HepG2 (cell line): Measurements from ENCODE around the gene POLR1G. TPM values are rescaled to one million over a fixed set of nuclear protein-coding genes. Genes with fewer than 3 reads are reported as not detected.
A peak's percentile ranks its signal among the peaks of the same experiment; 100 is the strongest.

Experiments used
- ATF1 ChIP-seq: IDR thresholded peaks from 2 replicates; pipeline ENCODE4 v1.6.1; 2016; ENCODE audit warnings: mild to moderate bottlenecking, control low read depth
- DNMT3B ChIP-seq: conservative IDR thresholded peaks from 2 replicates; pipeline ENCODE4 v1.6.1; 2016; ENCODE audit warnings: missing biosample characterization, control low read depth
- ELK4 ChIP-seq: sonication (generic); formaldehyde crosslinking; IDR thresholded peaks from 2 replicates; pipeline ENCODE4 v1.9.0; 2021; ENCODE audit warnings: missing genetic modification reagents, borderline replicate concordance
- FOXJ3 ChIP-seq: sonication (generic); formaldehyde crosslinking; IDR thresholded peaks from 2 replicates; pipeline ENCODE4 v1.4.0; 2020; ENCODE audit warnings: missing genetic modification reagents, mild to moderate bottlenecking, borderline replicate concordance
- FOXP4 ChIP-seq: sonication (generic); formaldehyde crosslinking; IDR thresholded peaks from 2 replicates; pipeline ENCODE4 v1.4.0; 2020; ENCODE audit warnings: missing genetic modification reagents
- JUNB ChIP-seq: sonication (generic); formaldehyde crosslinking; IDR thresholded peaks from 2 replicates; pipeline ENCODE4 v1.8.0; 2022; ENCODE audit warnings: missing genetic modification reagents, mild to moderate bottlenecking, borderline replicate concordance
- KAT8 ChIP-seq: IDR thresholded peaks from 2 replicates; pipeline ENCODE4 v1.6.1; 2016; ENCODE audit warnings: missing genetic modification reagents, missing compliant biosample characterization
- MTF1 ChIP-seq: sonication (generic); formaldehyde crosslinking; IDR thresholded peaks from 2 replicates; pipeline ENCODE4 v1.5.0; 2020; ENCODE audit warnings: missing genetic modification reagents
- NFATC3 ChIP-seq: sonication (generic); formaldehyde crosslinking; IDR thresholded peaks from 2 replicates; pipeline ENCODE4 v1.5.1; 2020; ENCODE audit warnings: mild to moderate bottlenecking, missing genetic modification reagents
- NFIC ChIP-seq: IDR thresholded peaks from 2 replicates; pipeline ENCODE4 v1.6.1; 2012; ENCODE audit warnings: mild to moderate bottlenecking, low read length, inconsistent platforms
- PPARG ChIP-seq: conservative IDR thresholded peaks from 2 replicates; pipeline ENCODE4 v1.6.1; 2016; ENCODE audit warnings: missing biosample characterization, missing genetic modification reagents
- PRDM10 ChIP-seq: sonication (generic); formaldehyde crosslinking; IDR thresholded peaks from 2 replicates; pipeline ENCODE4 v1.4.0; 2020; ENCODE audit warnings: low read depth, missing genetic modification reagents
- RARA ChIP-seq: IDR thresholded peaks from 2 replicates; pipeline ENCODE4 v1.6.1; 2016; ENCODE audit warnings: missing genetic modification reagents, missing compliant biosample characterization
- REPIN1 ChIP-seq: sonication (generic); formaldehyde crosslinking; IDR thresholded peaks from 2 replicates; pipeline ENCODE4 v1.8.0; 2022; ENCODE audit warnings: missing genetic modification reagents, low read depth, mild to moderate bottlenecking, borderline replicate concordance
- SNRNP70 ChIP-seq: fragments of 200-400 bp; formaldehyde crosslinking; IDR thresholded peaks from 2 replicates; pipeline ENCODE4 v1.6.1; 2017; ENCODE audit warnings: mild to moderate bottlenecking, low read depth, low read length, moderate library complexity
- U2AF2 ChIP-seq: fragments of 200-400 bp; formaldehyde crosslinking; IDR thresholded peaks from 2 replicates; pipeline ENCODE4 v1.6.1; 2017; ENCODE audit warnings: low read depth, mild to moderate bottlenecking, low read length
- ZBTB8A ChIP-seq: sonication (generic); formaldehyde crosslinking; IDR thresholded peaks from 2 replicates; pipeline ENCODE4 v1.4.0; 2020; ENCODE audit warnings: mild to moderate bottlenecking, low read depth, missing genetic modification reagents, borderline replicate concordance
- ZC3H13 ChIP-seq: sonication (generic); formaldehyde crosslinking; IDR thresholded peaks from 2 replicates; pipeline ENCODE4 v1.8.1; 2023; ENCODE audit warnings: mild to moderate bottlenecking, missing genetic modification reagents, moderate library complexity
- ZNF430 ChIP-seq: sonication (generic); formaldehyde crosslinking; IDR thresholded peaks from 2 replicates; pipeline ENCODE4 v1.9.0; 2021; ENCODE audit warnings: mild to moderate bottlenecking, missing genetic modification reagents
- ZNF674 ChIP-seq: sonication (generic); formaldehyde crosslinking; IDR thresholded peaks from 2 replicates; pipeline ENCODE4 v1.5.0; 2020; ENCODE audit warnings: low read depth, mild to moderate bottlenecking, missing genetic modification reagents
- ZNF691 ChIP-seq: sonication (generic); formaldehyde crosslinking; IDR thresholded peaks from 2 replicates; pipeline ENCODE4 v1.4.0; 2020; ENCODE audit warnings: missing genetic modification reagents, low read depth, mild to moderate bottlenecking, borderline replicate concordance
- ZNF816 ChIP-seq: sonication (generic); formaldehyde crosslinking; IDR thresholded peaks from 2 replicates; pipeline ENCODE4 v1.8.0; 2022; ENCODE audit warnings: missing genetic modification reagents, mild to moderate bottlenecking, borderline replicate concordance
- ZNF841 ChIP-seq: sonication (generic); formaldehyde crosslinking; IDR thresholded peaks from 2 replicates; pipeline ENCODE4 v1.8.1; 2023; ENCODE audit warnings: missing genetic modification reagents, borderline replicate concordance
- polyA plus RNA-seq, 8 experiments: library from polyadenylated mRNA; depleted of rRNA in 3 of 8; stranded (reverse) in 7 of 8; unstranded in 1 of 8; fragments of >200 nt; fragmentation: Illumina TruSeq in 4 of 8; extraction: Trizol in 4 of 8; gene quantifications; 2 replicates each; pipeline versions ENCODE4 v1.2.1 to v1.2.3, GENCODE V29; 2011 to 2016; ENCODE audit warnings: low read depth in 4 of 8, missing spikeins in 1 of 8, mixed read lengths in 1 of 8; ENCODE audit not compliant: insufficient read depth in 1 of 8
- total RNA-seq, 5 experiments: library from RNA; depleted of rRNA; stranded (reverse); fragments of >200 nt; fragmentation: Illumina TruSeq; extraction: Trizol; gene quantifications; 2 replicates each; pipeline ENCODE4 v1.2.3, GENCODE V29; 2016; ENCODE audit warnings: low read depth in 1 of 5

Gene POLR1G
- total and polyA plus RNA-seq, 2 of the 13 experiments (the other 11 are each of a cell fraction or from before 2014, with no cell fraction given), result 3.5 to 20.8 TPM

- no peak; the same call in 1 of the 2 replicates for TF ChIP-seq KAT8
- TF ChIP-seq MTF1 (CRISPR knock-in tag), result no peak
- TF ChIP-seq SNRNP70, result no peak
- TF ChIP-seq PPARG (CRISPR knock-in tag), result no peak
- peak; percentile 46; the same call in 1 of the 2 replicates for TF ChIP-seq PRDM10 (CRISPR knock-in tag)
- no peak for TF ChIP-seq ZBTB8A (CRISPR knock-in tag)
- no peak for TF ChIP-seq ZNF816 (CRISPR knock-in tag)
- no peak for TF ChIP-seq JUNB (CRISPR knock-in tag)
- TF ChIP-seq FOXJ3, result no peak
- TF ChIP-seq RARA, result no peak
- no peak for TF ChIP-seq ZNF674 (CRISPR knock-in tag)
- TF ChIP-seq ELK4 (CRISPR knock-in tag), result no peak
- TF ChIP-seq ATF1 (CRISPR knock-in tag), result peak; percentile 75
- no peak for TF ChIP-seq NFIC
- TF ChIP-seq DNMT3B (CRISPR knock-in tag), result no peak
- no peak for TF ChIP-seq NFATC3
- no peak for TF ChIP-seq ZNF841
- no peak for TF ChIP-seq ZNF691 (CRISPR knock-in tag)
- no peak for TF ChIP-seq ZC3H13 (CRISPR knock-in tag)
- no peak for TF ChIP-seq U2AF2
- TF ChIP-seq FOXP4 (CRISPR knock-in tag), result no peak
- no peak for TF ChIP-seq REPIN1
- no peak for TF ChIP-seq ZNF430 (CRISPR knock-in tag)
Measured at GRCh38 chr19:45405435-45406225, 814 bp upstream of the POLR1G start (continued).
